ENCODE data around the gene SASH3. TPM values are rescaled to one million over a fixed set of nuclear protein-coding genes. Genes with fewer than 3 reads are reported as not detected.

Gene SASH3
- total RNA-seq, 6 experiments from 2014 or later: 1.7 to 5.7 (median 3.3) TPM

DNA sequence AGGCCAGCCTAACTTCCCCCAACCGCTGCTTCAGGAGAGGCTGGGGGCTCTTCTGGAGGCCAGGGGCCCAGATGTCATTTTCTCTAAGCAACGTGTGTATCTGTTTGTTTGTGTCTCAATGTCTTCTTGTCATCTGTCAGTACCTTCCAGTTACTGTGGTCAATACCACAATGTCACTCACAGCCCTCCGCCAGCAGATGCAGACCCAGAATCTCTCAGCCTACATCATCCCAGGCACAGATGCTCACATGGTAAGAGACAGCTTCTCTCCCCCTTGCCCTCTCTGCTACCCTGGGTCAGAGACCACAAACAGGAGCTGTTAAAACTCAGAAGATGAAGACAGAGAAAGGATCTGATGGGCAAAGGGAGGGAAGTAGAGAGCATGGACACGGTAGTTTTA is 35.9 kb upstream of the SASH3 start:
- intact Hi-C loops (cut with DNase I): no loop called here
- ATAC-seq (no peak), DNase-seq (no peak)
- H3K27me3 ChIP-seq: no peaks in the 10 kb centered on the region
- no peak overlapping the region for H3K27ac ChIP-seq
- H3K4me3 ChIP-seq: no peak overlapping the region
- TF ChIP-seq CTCF (IDR thresholded peaks at IDR 0.05) (no peak), POLR2A (IDR thresholded peaks at IDR 0.05) (no peak)
- no peaks in the 10 kb centered on the region for H3K36me3 ChIP-seq
- no peaks in the 10 kb centered on the region for H3K9me3 ChIP-seq
- WGBS (ENCODE audit: insufficient coverage, low coverage, low lambda C conversion rate, missing lambda C conversion rate): 64% methylated on average over 4 of the region's 4 CpGs
- H3K4me1 ChIP-seq: no peaks in the 10 kb centered on the region

DNA sequence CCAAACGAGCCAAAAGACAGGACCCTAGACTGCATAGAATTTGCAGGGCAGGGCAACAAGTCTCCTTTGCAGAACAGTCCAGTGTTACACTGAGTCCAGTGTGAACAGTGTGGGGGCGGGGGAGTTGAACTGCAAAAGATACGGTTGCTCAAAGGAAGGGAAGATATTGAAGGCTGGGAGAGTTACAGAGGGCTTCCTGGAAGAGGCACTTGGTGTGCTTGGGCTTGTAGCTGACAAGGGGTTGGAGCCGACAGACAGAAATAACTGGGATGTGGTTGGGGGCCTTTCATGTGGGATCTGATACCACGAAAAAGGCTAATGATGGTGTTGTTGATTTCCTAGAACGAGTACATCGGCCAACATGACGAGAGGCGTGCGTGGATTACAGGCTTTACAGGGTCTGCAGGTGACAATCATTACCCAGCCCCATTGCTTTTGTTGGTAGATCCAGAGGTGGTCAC is 34.9 kb upstream of the SASH3 start:
- Histone ChIP-seq H3K4me1 (no peaks in the 10 kb centered on the region), H3K36me3 (no peaks in the 10 kb centered on the region), H3K27me3 (no peaks in the 10 kb centered on the region), H3K4me3 (no peak overlapping the region), H3K27ac (no peak overlapping the region), H3K9me3 (no peaks in the 10 kb centered on the region)
- intact Hi-C loops (cut with DNase I): no loop called here
- WGBS (ENCODE audit: insufficient coverage, low coverage, low lambda C conversion rate, missing lambda C conversion rate): 65% methylated on average over 5 of the region's 10 CpGs
- no peak for DNase-seq
- TF ChIP-seq CTCF (IDR thresholded peaks at IDR 0.05): no peak
- TF ChIP-seq POLR2A (IDR thresholded peaks at IDR 0.05): no peak
- no peak for ATAC-seq

DNA sequence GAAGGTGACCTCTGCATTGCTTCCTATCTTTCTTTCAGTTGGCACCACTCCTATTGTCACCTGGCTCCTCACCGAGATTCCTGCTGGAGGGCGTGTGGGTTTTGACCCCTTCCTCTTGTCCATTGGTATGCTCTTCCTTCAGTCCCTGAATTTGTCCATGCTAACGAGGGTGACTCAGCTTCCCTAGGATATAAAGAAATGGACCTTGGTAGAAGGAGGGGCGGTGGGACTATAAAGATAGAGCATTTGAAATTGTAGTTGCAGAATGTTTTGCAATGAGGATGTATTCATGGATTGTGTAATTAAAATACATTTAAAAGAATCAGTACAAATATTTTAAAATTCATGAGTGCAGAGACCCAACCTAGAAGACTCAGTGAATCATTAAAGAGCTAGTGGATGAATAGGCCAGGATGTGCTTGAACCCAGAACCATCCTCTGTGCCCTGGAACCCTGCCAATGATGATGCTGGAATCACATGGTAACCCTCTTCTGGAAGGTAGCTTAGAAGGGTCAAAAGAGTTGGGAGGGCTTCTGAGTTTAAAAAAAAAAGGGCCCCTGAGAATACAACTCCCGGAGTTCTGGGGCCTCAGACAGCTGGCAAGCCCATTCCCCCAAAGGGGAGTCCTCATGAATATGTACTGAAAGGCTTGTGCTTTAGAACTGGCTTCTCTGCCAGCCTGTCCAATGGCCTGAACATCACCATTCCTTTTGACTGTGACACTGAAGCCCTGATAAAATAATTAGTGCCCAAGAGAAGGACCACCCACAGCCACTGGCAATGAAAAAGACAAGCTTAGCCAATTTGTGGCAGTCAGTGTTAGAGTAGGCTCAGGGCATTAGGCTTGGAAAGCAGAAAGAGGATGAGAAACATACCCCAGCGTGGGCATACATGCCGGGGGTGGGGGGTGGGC is 32.9 kb upstream of the SASH3 start:
- DNase-seq: no peak
- TF ChIP-seq CTCF (IDR thresholded peaks at IDR 0.05): no peak
- no peak for TF ChIP-seq POLR2A (IDR thresholded peaks at IDR 0.05)
- no peaks in the 10 kb centered on the region for H3K27me3 ChIP-seq
- intact Hi-C loops (cut with DNase I): no loop called here
- H3K9me3 ChIP-seq: no peaks in the 10 kb centered on the region
- no peak overlapping the region for H3K4me3 ChIP-seq
- no peak overlapping the region for H3K27ac ChIP-seq
- 62% methylated on average over 6 of the region's 7 CpGs for WGBS (ENCODE audit: insufficient coverage, low coverage, low lambda C conversion rate, missing lambda C conversion rate)
- no peaks in the 10 kb centered on the region for H3K4me1 ChIP-seq
- no peaks in the 10 kb centered on the region for H3K36me3 ChIP-seq
- no peak for ATAC-seq

DNA sequence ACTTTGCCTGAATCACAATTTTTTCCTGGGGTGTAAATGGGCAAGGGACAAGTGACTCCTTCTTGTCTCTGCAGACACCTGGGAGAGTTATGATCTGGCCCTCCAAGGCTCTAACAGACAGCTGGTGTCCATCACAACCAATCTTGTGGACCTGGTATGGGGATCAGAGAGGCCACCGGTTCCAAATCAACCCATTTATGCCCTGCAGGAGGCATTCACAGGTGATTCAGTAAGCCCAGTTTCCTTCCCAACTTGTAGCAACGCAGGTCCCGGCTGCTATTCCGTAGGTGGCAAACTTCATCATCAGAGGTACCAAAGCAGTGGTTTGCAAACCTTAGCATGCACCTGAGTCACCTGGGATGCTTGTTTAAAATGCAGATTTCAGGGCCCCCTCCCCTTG is 32.2 kb upstream of the SASH3 start:
- intact Hi-C loops (cut with DNase I): no loop called here
- no peak for ATAC-seq
- no peak overlapping the region for H3K27ac ChIP-seq

More for the DNA sequence above, 32.2 kb upstream of the SASH3 start:
- no peak for TF ChIP-seq CTCF (IDR thresholded peaks at IDR 0.05)
- TF ChIP-seq POLR2A (IDR thresholded peaks at IDR 0.05): no peak
- Histone ChIP-seq H3K9me3 (no peaks in the 10 kb centered on the region), H3K4me1 (no peaks in the 10 kb centered on the region), H3K27me3 (no peaks in the 10 kb centered on the region), H3K4me3 (no peak overlapping the region), H3K36me3 (no peaks in the 10 kb centered on the region)
- DNase-seq: no peak
- 76% methylated on average over 4 of the region's 4 CpGs for WGBS (ENCODE audit: insufficient coverage, low coverage, low lambda C conversion rate, missing lambda C conversion rate)
